ENCODE results near the gene ATF7.

ATF7 gene

GRCh38 chr12:53485955-53486735 is 140.0 kb downstream of the ATF7 start:
- H3K4me3 ChIP-seq (replicated peaks; ENCODE audit: insufficient read depth, low read length), result no peak overlapping the region
- no peaks in the 10 kb centered on the region for H3K27me3 ChIP-seq (ENCODE audit: insufficient read depth, poor library complexity, severe bottlenecking)
- H3K27ac ChIP-seq (replicated peaks), result no peak overlapping the region
- no peak for DNase-seq (ENCODE audit: low read depth in 1 of 2, low spot score in 1 of 2)
- TF ChIP-seq GABPA (IDR thresholded peaks at IDR 0.05; ENCODE audit: low read depth) (no peak), SPI1 (IDR thresholded peaks at IDR 0.05; ENCODE audit: borderline replicate concordance, low read depth) (no peak), POLR2AphosphoS5 (IDR thresholded peaks at IDR 0.05; ENCODE audit: low read depth) (no peak), CTCF (IDR thresholded peaks at IDR 0.05; ENCODE audit: insufficient read depth, low read length) (no peak), REST (IDR thresholded peaks at IDR 0.05; ENCODE audit: insufficient replicate concordance, low read depth) (no peak)

GRCh38 chr12:53484686-53485575 is 141.3 kb downstream of the ATF7 start:
- no peak overlapping the region for H3K27ac ChIP-seq (replicated peaks)
- no peak overlapping the region for H3K4me3 ChIP-seq (replicated peaks; ENCODE audit: insufficient read depth, low read length)
- TF ChIP-seq REST (IDR thresholded peaks at IDR 0.05; ENCODE audit: insufficient replicate concordance, low read depth) (no peak), POLR2AphosphoS5 (IDR thresholded peaks at IDR 0.05; ENCODE audit: low read depth) (peak; percentile 57; the same call in 1 of the 2 replicates)
- no peaks in the 10 kb centered on the region for H3K27me3 ChIP-seq (ENCODE audit: insufficient read depth, poor library complexity, severe bottlenecking)
- no peak for DNase-seq (ENCODE audit: low read depth in 1 of 2, low spot score in 1 of 2)

DNA sequence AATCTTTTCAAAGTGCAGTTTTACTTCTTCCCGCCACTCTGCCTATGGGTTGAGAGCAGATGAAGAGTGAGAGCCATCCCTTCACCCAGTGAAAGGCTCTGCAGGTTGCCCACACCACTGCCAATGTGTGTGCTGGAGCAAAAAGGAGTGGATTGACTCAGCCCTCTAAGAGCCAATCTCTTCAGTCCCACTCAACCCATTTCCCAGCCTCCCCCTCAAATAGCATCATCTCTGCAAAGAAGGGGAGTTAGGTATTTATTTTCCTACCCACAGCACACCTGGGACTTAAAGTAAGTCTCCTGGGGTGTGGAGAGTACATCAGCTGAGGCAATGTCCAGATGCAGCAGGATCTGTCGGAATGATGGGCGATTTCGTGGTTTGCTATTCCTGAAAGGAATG is 142.2 kb downstream of the ATF7 start:
- DNase-seq (ENCODE audit: low read depth in 1 of 2, low spot score in 1 of 2), result no peak
- Histone ChIP-seq H3K4me3 (replicated peaks; ENCODE audit: insufficient read depth, low read length) (no peak overlapping the region), H3K27me3 (ENCODE audit: insufficient read depth, poor library complexity, severe bottlenecking) (no peaks in the 10 kb centered on the region), H3K27ac (replicated peaks) (no peak overlapping the region)
- TF ChIP-seq REST (IDR thresholded peaks at IDR 0.05; ENCODE audit: insufficient replicate concordance, low read depth) (no peak), GABPA (IDR thresholded peaks at IDR 0.05; ENCODE audit: low read depth) (no peak), POLR2AphosphoS5 (IDR thresholded peaks at IDR 0.05; ENCODE audit: low read depth) (no peak; the same call in 1 of the 2 replicates), CTCF (IDR thresholded peaks at IDR 0.05; ENCODE audit: insufficient read depth, low read length) (no peak), SPI1 (IDR thresholded peaks at IDR 0.05; ENCODE audit: borderline replicate concordance, low read depth) (no peak)

Data from HL-60 (cell line).